PC-9 (cell line): ENCODE measurements around the gene KLHDC8B. TPM values are rescaled to one million over a fixed set of nuclear protein-coding genes. Genes with fewer than 3 reads are reported as not detected.

ENCODE experiments used
- BruUV-seq: library from RNA; stranded (reverse); fragments of 400-500 nt; replicated peaks from 2 replicates; lab custom pipeline; 2021; lab: Mats Ljungman, UMichigan
- CTCF ChIA-PET: fragments of 300-600 bp; sonication (Branson Sonifier 250); formaldehyde crosslinking; loops from one replicate; lab custom pipeline; 2022; ENCODE audit warnings: antibody characterized with exemption; lab: Charles Lee
- POLR2A ChIA-PET: fragments of 300-600 bp; sonication (Branson Sonifier 250); formaldehyde crosslinking; loops from one replicate; lab custom pipeline; 2022; ENCODE audit warnings: antibody characterized with exemption; ENCODE audit not compliant: unreplicated experiment; lab: Charles Lee
- DNase-seq, 2 experiments: peaks; one replicate each; pipeline versions ENCODE4 v3.0.0 to v3.0.0-alpha.2; 2015 to 2022; ENCODE audit warnings: mixed read lengths in 1 of 2
- H2AFZ ChIP-seq: fragments of 200-600 bp; sonication (generic); 2 replicates; pipeline ENCODE4 v1.8.1; 2017; ENCODE audit warnings: antibody characterized with exemption
- H3F3A ChIP-seq: fragments of 200-600 bp; sonication (generic); 2 replicates; pipeline ENCODE4 v1.8.1; 2017; ENCODE audit warnings: antibody characterized with exemption, mild to moderate bottlenecking, low read depth; ENCODE audit not compliant: insufficient read depth
- H3K27ac ChIP-seq: fragments of 200-600 bp; sonication (generic); 2 replicates; pipeline ENCODE4 v1.6.1; 2016; ENCODE audit warnings: mixed run types
- H3K27me3 ChIP-seq: fragments of 200-600 bp; sonication (generic); 2 replicates; pipeline ENCODE4 v1.6.1; 2016; ENCODE audit warnings: low read depth, mixed run types; ENCODE audit not compliant: insufficient read depth
- H3K36me3 ChIP-seq: fragments of 200-600 bp; sonication (generic); 2 replicates; pipeline ENCODE4 v1.6.1; 2016; ENCODE audit warnings: low read depth, mixed run types
- H3K4me1 ChIP-seq: fragments of 200-600 bp; sonication (generic); replicated peaks from 2 replicates; pipeline ENCODE4 v1.6.1; 2016; ENCODE audit warnings: mixed run types; ENCODE audit not compliant: insufficient read depth
- H3K4me2 ChIP-seq: fragments of 200-600 bp; sonication (generic); 2 replicates; pipeline ENCODE4 v1.6.1; 2017; ENCODE audit warnings: mixed run types
- H3K4me3 ChIP-seq: fragments of 200-600 bp; sonication (generic); 2 replicates; pipeline ENCODE4 v1.6.1; 2016; ENCODE audit warnings: mixed run types
- H3K79me2 ChIP-seq: fragments of 200-600 bp; sonication (generic); 2 replicates; pipeline ENCODE4 v1.6.1; 2017; ENCODE audit warnings: low read depth, mixed run types
- H3K9me2 ChIP-seq: fragments of 200-600 bp; sonication (generic); 2 replicates; pipeline ENCODE4 v1.8.1; 2017; ENCODE audit warnings: mild to moderate bottlenecking; ENCODE audit not compliant: insufficient read depth
- H3K9me3 ChIP-seq: fragments of 200-600 bp; sonication (generic); 2 replicates; pipeline ENCODE4 v1.8.1; 2016; ENCODE audit warnings: low read depth; ENCODE audit not compliant: insufficient read depth
- H4K20me1 ChIP-seq: fragments of 200-600 bp; sonication (generic); 2 replicates; pipeline ENCODE4 v1.8.1; 2017; ENCODE audit not compliant: insufficient read depth
- CTCF ChIP-seq: fragments of 200-600 bp; sonication (generic); conservative IDR thresholded peaks from 2 replicates; pipeline ENCODE4 v1.6.1; 2017; ENCODE audit warnings: mixed run types, antibody characterized with exemption, mild to moderate bottlenecking, moderate library complexity
- EZH2 ChIP-seq: fragments of 200-600 bp; sonication (generic); IDR thresholded peaks from 2 replicates; pipeline ENCODE4 v1.8.0; 2017; ENCODE audit warnings: antibody characterized with exemption, low read depth
- intact Hi-C: fragments of 100-400 bp; cut with micrococcal nuclease; formaldehyde crosslinking; loops from one replicate; pipeline ENCODE4 v1.10.0; 2022; ENCODE audit not compliant: unreplicated experiment
- total RNA-seq: library from RNA; stranded (reverse); gene quantifications from 2 replicates; pipeline ENCODE4 v1.2.3, GENCODE V29; 2021

The KLHDC8B gene
- total RNA-seq, 1 experiment from 2014 or later, result 15.3 TPM

DNA sequence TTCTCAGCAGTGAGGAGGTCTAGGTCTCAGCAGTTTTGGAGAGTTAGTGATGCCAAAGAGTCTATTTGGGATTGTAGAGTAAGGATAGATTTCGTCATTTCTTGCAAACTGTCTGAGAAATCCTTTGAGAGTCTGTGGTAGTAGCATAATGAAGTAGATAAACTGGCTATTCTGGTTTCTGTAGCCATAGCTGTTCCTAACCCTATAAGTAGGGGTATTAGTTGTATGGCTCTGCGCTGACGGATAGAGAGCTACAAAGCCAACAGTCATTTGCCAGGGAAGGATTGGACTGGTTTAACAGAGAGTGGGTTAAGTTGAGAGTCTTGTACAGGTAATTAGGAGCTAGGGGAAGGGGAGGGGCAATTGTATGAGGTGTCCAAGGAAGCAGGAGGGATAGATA lies 50.6 kb downstream of the KLHDC8B start:
- Histone ChIP-seq H3K27ac (peak overlapping the region; percentile 66), H3K27me3 (no peaks in the 10 kb centered on the region), H3K4me1 (peaks cover 46% of the 10 kb centered on the region), H3K4me2 (peak overlapping the region; percentile 60), H4K20me1 (no peaks in the 10 kb centered on the region), H3K79me2 (no peaks in the 10 kb centered on the region), H2AFZ (no peak overlapping the region), H3K9me2 (no peaks in the 10 kb centered on the region), H3K4me3 (no peak overlapping the region; the same call in 1 of the 2 replicates), H3K36me3 (no peaks in the 10 kb centered on the region), H3F3A (peaks cover 33% of the 10 kb centered on the region; the same call in 1 of the 2 replicates), H3K9me3 (no peaks in the 10 kb centered on the region)
- BruUV-seq, result no TSS peak
- CTCF ChIA-PET, result interaction anchor here (0.7 kb wide), 1 partner anchor 778 kb away, joined by 3 read pairs; no protein-coding TSS in a partner anchor
- intact Hi-C loops, result no loop called here
- DNase-seq, result peak; percentile 7 to 76
- POLR2A ChIA-PET, result no interaction called here
- TF ChIP-seq EZH2, result no peak
- no peak for TF ChIP-seq CTCF

Other genes starting within 250 kb of the KLHDC8B start
- gene P4HTM, start 181.4 kb upstream of the KLHDC8B start, total RNA-seq, result 49.1 and 57.1 TPM in 2 replicates
- gene WDR6, start 164.2 kb upstream of the KLHDC8B start, total RNA-seq, result 157 and 159 TPM in 2 replicates
- 27.7 and 35.9 TPM in 2 replicates for gene DALRD3, start 153.0 kb upstream of the KLHDC8B start, total RNA-seq
- 32.9 and 38.8 TPM in 2 replicates for gene NDUFAF3, start 149.5 kb upstream of the KLHDC8B start, total RNA-seq
- 190 and 222 TPM in 2 replicates for gene IMPDH2, start 142.2 kb upstream of the KLHDC8B start, total RNA-seq
- 84.8 and 87.5 TPM in 2 replicates for gene QRICH1, start 77.5 kb upstream of the KLHDC8B start, total RNA-seq
- 334 and 337 TPM in 2 replicates for gene QARS1, start 66.8 kb upstream of the KLHDC8B start, total RNA-seq
- gene USP19, start 50.8 kb upstream of the KLHDC8B start, total RNA-seq, result 72.1 TPM in 2 replicates
- 230 and 238 TPM in 2 replicates for gene LAMB2, start 38.5 kb upstream of the KLHDC8B start, total RNA-seq
- gene CCDC71, start 5.3 kb upstream of the KLHDC8B start, total RNA-seq, result 17.8 and 24.0 TPM in 2 replicates
- 6.9 and 12.4 TPM in 2 replicates for gene C3orf62, start 105.6 kb downstream of the KLHDC8B start, total RNA-seq
- gene USP4, start 168.5 kb downstream of the KLHDC8B start, total RNA-seq, result 39.8 and 42.9 TPM in 2 replicates
- 386 and 394 TPM in 2 replicates for gene GPX1, start 186.8 kb downstream of the KLHDC8B start, total RNA-seq
- 413 and 416 TPM in 2 replicates for gene RHOA, start 240.4 kb downstream of the KLHDC8B start, total RNA-seq
- 17.0 and 17.2 TPM in 2 replicates for gene TCTA, start 240.8 kb downstream of the KLHDC8B start, total RNA-seq